SK-N-SH treated with all-trans-retinoic acid at 6 μM for 48 hours (cell line): ENCODE results near the gene AKAP13.

Experiments
- ATAC-seq: fragments of 200-7000 bp; cut with Tn5 transposase; 3 replicates; pipeline ENCODE4 v1.9.1; 2020; ENCODE audit warnings: mild to moderate bottlenecking, moderate library complexity
- ARNTL ChIP-seq: fragments of 450-650 bp; formaldehyde crosslinking; IDR thresholded peaks from 2 replicates; pipeline ENCODE4 v1.5.0; 2020; ENCODE audit warnings: low read depth, mild to moderate bottlenecking, moderate library complexity, borderline replicate concordance
- BACH2 ChIP-seq: fragments of 250-450 bp; sonication (Bioruptor Pico); IDR thresholded peaks from 2 replicates; pipeline ENCODE4 v1.9.0; 2021; ENCODE audit warnings: mild to moderate bottlenecking, borderline replicate concordance
- CREB5 ChIP-seq: fragments of 250-450 bp; sonication (Bioruptor Pico); IDR thresholded peaks from 2 replicates; pipeline ENCODE4 v1.5.1; 2020; ENCODE audit warnings: low read depth, mild to moderate bottlenecking, moderate library complexity
- CSDC2 ChIP-seq: fragments of 250-450 bp; sonication (Bioruptor Pico); IDR thresholded peaks from 2 replicates; pipeline ENCODE4 v1.5.0; 2020; ENCODE audit warnings: mild to moderate bottlenecking, moderate library complexity
- CSRNP3 ChIP-seq: fragments of 250-450 bp; sonication (Bioruptor Pico); IDR thresholded peaks from 2 replicates; pipeline ENCODE4 v1.5.1; 2021; ENCODE audit warnings: mild to moderate bottlenecking, moderate library complexity
- ESRRG ChIP-seq: fragments of 250-450 bp; sonication (Bioruptor Pico); IDR thresholded peaks from 2 replicates; pipeline ENCODE4 v1.6.1; 2021; ENCODE audit warnings: mild to moderate bottlenecking
- GLIS3 ChIP-seq: fragments of 250-450 bp; sonication (Bioruptor Pico); IDR thresholded peaks from 2 replicates; pipeline ENCODE4 v1.5.0; 2020; ENCODE audit warnings: mild to moderate bottlenecking, moderate library complexity
- ISL1 ChIP-seq: fragments of 250-450 bp; sonication (Bioruptor Pico); IDR thresholded peaks from 2 replicates; pipeline ENCODE4 v2.1.2; 2022; ENCODE audit warnings: mild to moderate bottlenecking, moderate library complexity
- OSR1 ChIP-seq: fragments of 250-450 bp; sonication (Bioruptor Pico); IDR thresholded peaks from 2 replicates; pipeline ENCODE4 v1.8.0; 2022; ENCODE audit warnings: moderate library complexity, mild to moderate bottlenecking, inconsistent platforms
- POU6F1 ChIP-seq: fragments of 250-450 bp; sonication (Bioruptor Pico); IDR thresholded peaks from 2 replicates; pipeline ENCODE4 v1.8.0; 2021; ENCODE audit warnings: low read depth, mild to moderate bottlenecking, moderate library complexity, borderline replicate concordance
- PPARA ChIP-seq: fragments of 250-450 bp; sonication (Bioruptor Pico); IDR thresholded peaks from 2 replicates; pipeline ENCODE4 v1.5.0; 2020; ENCODE audit warnings: mild to moderate bottlenecking, borderline replicate concordance
- RARB ChIP-seq: fragments of 250-450 bp; sonication (Bioruptor Pico); IDR thresholded peaks from 2 replicates; pipeline ENCODE4 v1.8.0; 2021; ENCODE audit warnings: mild to moderate bottlenecking, moderate library complexity
- SNAI2 ChIP-seq: fragments of 250-450 bp; sonication (Bioruptor Pico); IDR thresholded peaks from 2 replicates; pipeline ENCODE4 v1.5.0; 2020; ENCODE audit warnings: mild to moderate bottlenecking, moderate library complexity
- TCF4 ChIP-seq: fragments of 250-450 bp; sonication (Bioruptor Pico); IDR thresholded peaks from 2 replicates; pipeline ENCODE4 v1.8.0; 2021; ENCODE audit warnings: mild to moderate bottlenecking, moderate library complexity, borderline replicate concordance
- TOX ChIP-seq: fragments of 250-450 bp; sonication (Bioruptor Pico); IDR thresholded peaks from 2 replicates; pipeline ENCODE4 v1.8.0; 2021; ENCODE audit warnings: mild to moderate bottlenecking, moderate library complexity, borderline replicate concordance
- ZC3H10 ChIP-seq: fragments of 250-450 bp; sonication (Bioruptor Pico); IDR thresholded peaks from 2 replicates; pipeline ENCODE4 v1.5.1; 2021; ENCODE audit warnings: mild to moderate bottlenecking, moderate library complexity
- ZFP3 ChIP-seq: fragments of 250-450 bp; sonication (Bioruptor Pico); IDR thresholded peaks from 2 replicates; pipeline ENCODE4 v1.5.0; 2020; ENCODE audit warnings: mild to moderate bottlenecking, moderate library complexity
- ZFP30 ChIP-seq: fragments of 450-650 bp; formaldehyde crosslinking; IDR thresholded peaks from 2 replicates; pipeline ENCODE4 v1.5.0; 2022; ENCODE audit warnings: mild to moderate bottlenecking, moderate library complexity
- ZNF565 ChIP-seq: fragments of 450-650 bp; formaldehyde crosslinking; conservative IDR thresholded peaks from 2 replicates; pipeline ENCODE4 v1.5.0; 2020; ENCODE audit warnings: low read depth, mild to moderate bottlenecking, moderate library complexity
- ZNF70 ChIP-seq: fragments of 450-650 bp; formaldehyde crosslinking; IDR thresholded peaks from 2 replicates; pipeline ENCODE4 v1.5.0; 2020; ENCODE audit warnings: mild to moderate bottlenecking, moderate library complexity
- ZNF8 ChIP-seq: fragments of 450-650 bp; formaldehyde crosslinking; IDR thresholded peaks from 2 replicates; pipeline ENCODE4 v1.5.0; 2020; ENCODE audit warnings: mild to moderate bottlenecking, moderate library complexity
- TF ChIP-seq, protein P1 (sequence below): fragments of 250-450 bp; sonication (Bioruptor Pico); IDR thresholded peaks from 2 replicates; pipeline ENCODE4 v1.8.0; 2020; ENCODE audit warnings: mild to moderate bottlenecking, moderate library complexity, borderline replicate concordance

AKAP13 gene

DNA sequence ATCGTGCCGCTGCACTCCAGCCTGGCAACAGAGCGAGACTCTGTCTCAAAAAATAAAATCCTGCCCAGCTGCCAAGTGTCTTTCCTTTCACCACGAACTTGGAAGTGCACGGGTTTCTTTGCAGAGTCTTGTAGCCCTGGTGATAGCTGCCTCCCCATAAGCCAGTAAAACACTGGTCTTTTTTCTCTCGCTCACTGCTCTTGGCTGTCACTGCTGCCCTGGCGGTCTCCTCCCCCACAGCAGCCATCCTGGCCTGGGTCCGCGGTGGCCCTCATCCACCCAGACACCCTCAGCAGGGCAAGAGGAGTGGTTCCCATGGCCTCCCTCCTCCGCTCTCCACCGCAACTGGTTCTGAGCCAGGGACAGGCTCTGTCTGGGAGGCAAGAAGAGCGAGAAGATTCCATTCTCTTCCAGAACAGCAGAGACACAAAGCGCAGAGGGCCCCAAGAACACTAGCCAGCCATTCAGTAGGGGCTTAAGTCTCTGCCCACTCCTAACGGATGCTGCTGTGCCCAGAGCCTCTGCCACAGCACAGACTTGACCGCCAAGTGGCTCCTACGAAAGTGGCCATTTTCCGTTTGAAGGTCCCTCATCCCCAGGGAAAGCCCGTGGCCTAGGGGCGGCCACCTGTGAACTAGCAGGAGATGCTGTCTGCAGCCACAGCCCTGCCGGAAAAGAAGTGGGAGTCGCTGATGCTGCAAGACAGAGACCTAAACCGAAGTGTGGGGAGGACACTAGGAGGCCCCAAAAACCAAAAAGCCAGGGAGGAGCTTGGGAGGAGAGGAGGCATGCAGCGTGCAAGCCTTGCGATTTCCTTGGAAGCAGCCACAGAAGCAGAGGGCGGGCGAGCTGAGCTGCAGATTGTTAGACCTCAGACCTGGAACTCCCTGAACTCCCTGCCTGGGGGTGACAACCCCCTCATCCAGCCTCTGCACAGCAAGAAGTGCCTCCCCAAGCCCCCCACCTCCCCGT, 370.2 kb downstream of the AKAP13 start:
- TF ChIP-seq ZNF70 (CRISPR knock-in tag) (no peak), ZNF8 (CRISPR knock-in tag) (no peak), TOX (no peak), ZFP30 (no peak), TCF4 (CRISPR knock-in tag) (no peak), CSRNP3 (CRISPR knock-in tag) (no peak), PPARA (CRISPR knock-in tag) (no peak), ISL1 (CRISPR knock-in tag) (no peak), ZNF565 (CRISPR knock-in tag) (no peak), BACH2 (CRISPR knock-in tag) (no peak), SNAI2 (CRISPR knock-in tag) (no peak), ESRRG (no peak), RARB (CRISPR knock-in tag) (no peak)
- peak; percentile 8; the same call in 1 of the 3 replicates for ATAC-seq

GRCh38 chr15:85751291-85752123, 371.1 kb downstream of the AKAP13 start:
- TF ChIP-seq ZNF70 (CRISPR knock-in tag) (no peak), BACH2 (CRISPR knock-in tag) (no peak), TOX (no peak), GLIS3 (no peak), ZC3H10 (no peak), CSDC2 (no peak), ZFP30 (no peak), CREB5 (CRISPR knock-in tag) (no peak), ZFP3 (CRISPR knock-in tag) (no peak), TCF4 (CRISPR knock-in tag) (no peak), ZNF565 (CRISPR knock-in tag) (no peak), RARB (CRISPR knock-in tag) (no peak), ESRRG (no peak), ISL1 (CRISPR knock-in tag) (no peak), ARNTL (CRISPR knock-in tag) (no peak), OSR1 (no peak), CSRNP3 (CRISPR knock-in tag) (no peak), POU6F1 (CRISPR knock-in tag) (no peak)
- TF ChIP-seq, protein P1, sequence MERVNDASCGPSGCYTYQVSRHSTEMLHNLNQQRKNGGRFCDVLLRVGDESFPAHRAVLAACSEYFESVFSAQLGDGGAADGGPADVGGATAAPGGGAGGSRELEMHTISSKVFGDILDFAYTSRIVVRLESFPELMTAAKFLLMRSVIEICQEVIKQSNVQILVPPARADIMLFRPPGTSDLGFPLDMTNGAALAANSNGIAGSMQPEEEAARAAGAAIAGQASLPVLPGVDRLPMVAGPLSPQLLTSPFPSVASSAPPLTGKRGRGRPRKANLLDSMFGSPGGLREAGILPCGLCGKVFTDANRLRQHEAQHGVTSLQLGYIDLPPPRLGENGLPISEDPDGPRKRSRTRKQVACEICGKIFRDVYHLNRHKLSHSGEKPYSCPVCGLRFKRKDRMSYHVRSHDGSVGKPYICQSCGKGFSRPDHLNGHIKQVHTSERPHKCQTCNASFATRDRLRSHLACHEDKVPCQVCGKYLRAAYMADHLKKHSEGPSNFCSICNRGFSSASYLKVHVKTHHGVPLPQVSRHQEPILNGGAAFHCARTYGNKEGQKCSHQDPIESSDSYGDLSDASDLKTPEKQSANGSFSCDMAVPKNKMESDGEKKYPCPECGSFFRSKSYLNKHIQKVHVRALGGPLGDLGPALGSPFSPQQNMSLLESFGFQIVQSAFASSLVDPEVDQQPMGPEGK (CRISPR knock-in tag) = no peak
- ATAC-seq = no peak; the same call in 2 of the 3 replicates
